Transverse colon (tissue), 4 donors: ENCODE data around the gene MAP4K4. TPM values are rescaled to one million over a fixed set of nuclear protein-coding genes. Genes with fewer than 3 reads are reported as not detected.

Source experiments
- DNase-seq: peaks from one replicate; pipeline ENCODE4 v3.0.0-alpha.2; 2019
- H3K27ac ChIP-seq, 4 donors: fragments of 200-600 bp; sonication (generic); 2 replicates each; pipeline ENCODE4 v1.5.1; 2016 to 2018; ENCODE audit warnings: inconsistent platforms in 4 of 4
- H3K27me3 ChIP-seq: fragments of 200-600 bp; sonication (generic); 2 replicates; pipeline ENCODE4 v1.5.1; 2017; ENCODE audit warnings: inconsistent platforms
- H3K36me3 ChIP-seq, 4 donors: fragments of 200-600 bp; sonication (generic); 2 replicates each; pipeline ENCODE4 v1.5.1; 2017 to 2019; ENCODE audit warnings: inconsistent platforms in 4 of 4
- H3K4me1 ChIP-seq, 4 donors: fragments of 200-600 bp; sonication (generic); 2 replicates each; pipeline ENCODE4 v1.5.1; 2017 to 2020; ENCODE audit warnings: inconsistent platforms in 4 of 4
- H3K4me3 ChIP-seq, 4 donors: fragments of 200-600 bp; sonication (generic); 1 replicate in 1 of 4; 2 replicates in 3 of 4; pipeline versions ENCODE4 v1.5.1 to v1.6.1; 2017 to 2019; ENCODE audit warnings: inconsistent platforms in 4 of 4
- H3K9me3 ChIP-seq, 2 donors: fragments of 200-600 bp; sonication (generic); 2 replicates each; pipeline ENCODE4 v1.5.1; 2017 to 2019; ENCODE audit warnings: inconsistent platforms in 2 of 2
- EP300 ChIP-seq: sonication (generic); formaldehyde crosslinking; IDR thresholded peaks from one replicate; pipeline ENCODE4 v1.6.1; 2017; ENCODE audit warnings: antibody characterized with exemption, low read depth
- POLR2A ChIP-seq: fragments of 450-650 bp; IDR thresholded peaks from one replicate; pipeline ENCODE4 v1.6.1; 2016; ENCODE audit warnings: antibody characterized with exemption, mild to moderate bottlenecking, moderate library complexity
- POLR2AphosphoS5 ChIP-seq, 3 donors: sonication (generic); formaldehyde crosslinking; IDR thresholded peaks; one replicate each; pipeline ENCODE4 v1.6.1; 2016; ENCODE audit warnings: antibody characterized with exemption in 3 of 3
- WGBS, 2 donors: methylation state at CpG; one replicate each; pipeline ENCODE4 v1.1.5; 2018; ENCODE audit warnings: low coverage in 1 of 2; 5-methylcytosine and 5-hydroxymethylcytosine counted together
- in situ Hi-C, 4 donors: fragments of 200-750 bp; cut with MboI; loops; one replicate each; pipeline versions ENCODE4 v1.15.0 to v1.15.1; 2017; ENCODE audit warnings: low sequenced_read_pairs in 3 of 4, low pct_ligation_motif_present in 1 of 4, low pct_unique_long_range_greater_than_20kb in 1 of 4
- intact Hi-C: fragments of 100-400 bp; cut with DNase I; formaldehyde crosslinking; loops from one replicate; pipeline ENCODE4 v1.15.1; 2023; ENCODE audit warnings: low total_unique reads
- total RNA-seq, 4 donors: library from RNA; depleted of rRNA; stranded (reverse); fragments of >200 nt; gene quantifications; one replicate each; pipeline ENCODE4 v1.1.0, GENCODE V29; 2016
- TF ChIP-seq, protein P1 (sequence below), 5 experiments: fragments of 200-600 bp in 3 of 5; fragments of 450-650 bp in 2 of 5; sonication (generic) in 3 of 5; IDR thresholded peaks; 1 replicate in 2 of 5; 2 replicates in 3 of 5; pipeline ENCODE4 v1.5.1; 2016 to 2017; ENCODE audit warnings: antibody characterized with exemption in 5 of 5, inconsistent platforms in 3 of 5, mild to moderate bottlenecking in 2 of 5, moderate library complexity in 1 of 5

The MAP4K4 gene
- total RNA-seq, 4 donors from 2014 or later: 20.3 to 42.3 (median 29.6) TPM

DNA sequence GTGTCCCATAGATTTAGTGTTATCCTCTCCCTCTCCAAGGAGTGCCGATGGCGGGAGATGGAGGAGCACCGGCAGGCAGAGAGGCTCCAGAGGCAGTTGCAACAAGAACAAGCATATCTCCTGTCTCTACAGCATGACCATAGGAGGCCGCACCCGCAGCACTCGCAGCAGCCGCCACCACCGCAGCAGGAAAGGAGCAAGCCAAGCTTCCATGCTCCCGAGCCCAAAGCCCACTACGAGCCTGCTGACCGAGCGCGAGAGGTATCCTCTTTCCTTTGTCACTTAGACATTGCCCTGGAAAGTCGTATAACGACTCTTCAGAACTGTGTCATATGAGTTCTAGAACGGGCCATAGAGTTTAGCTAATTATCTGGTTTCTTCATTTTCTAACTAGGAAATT lies 162.1 kb downstream of the MAP4K4 start:
- Histone ChIP-seq H3K9me3 (no peaks in the 10 kb centered on the region), H3K27ac (no peak overlapping the region), H3K4me1 (peaks cover 0 to 2% (median under 1%) of the 10 kb centered on the region in 4 donors), H3K36me3 (peaks cover 0 to 24% (median 4%) of the 10 kb centered on the region in 4 donors), H3K27me3 (no peaks in the 10 kb centered on the region), H3K4me3 (no peak overlapping the region)
- in situ Hi-C loops: no loop called here
- DNase-seq: no peak
- intact Hi-C loops: no loop called here
- WGBS, 2 donors: 92 to 99% methylated on average over 6 to 16 of the region's 16 CpGs
- no peak for TF ChIP-seq EP300
- TF ChIP-seq POLR2AphosphoS5 (IDR thresholded peaks at IDR 0.05): no peak
- TF ChIP-seq, protein P1, sequence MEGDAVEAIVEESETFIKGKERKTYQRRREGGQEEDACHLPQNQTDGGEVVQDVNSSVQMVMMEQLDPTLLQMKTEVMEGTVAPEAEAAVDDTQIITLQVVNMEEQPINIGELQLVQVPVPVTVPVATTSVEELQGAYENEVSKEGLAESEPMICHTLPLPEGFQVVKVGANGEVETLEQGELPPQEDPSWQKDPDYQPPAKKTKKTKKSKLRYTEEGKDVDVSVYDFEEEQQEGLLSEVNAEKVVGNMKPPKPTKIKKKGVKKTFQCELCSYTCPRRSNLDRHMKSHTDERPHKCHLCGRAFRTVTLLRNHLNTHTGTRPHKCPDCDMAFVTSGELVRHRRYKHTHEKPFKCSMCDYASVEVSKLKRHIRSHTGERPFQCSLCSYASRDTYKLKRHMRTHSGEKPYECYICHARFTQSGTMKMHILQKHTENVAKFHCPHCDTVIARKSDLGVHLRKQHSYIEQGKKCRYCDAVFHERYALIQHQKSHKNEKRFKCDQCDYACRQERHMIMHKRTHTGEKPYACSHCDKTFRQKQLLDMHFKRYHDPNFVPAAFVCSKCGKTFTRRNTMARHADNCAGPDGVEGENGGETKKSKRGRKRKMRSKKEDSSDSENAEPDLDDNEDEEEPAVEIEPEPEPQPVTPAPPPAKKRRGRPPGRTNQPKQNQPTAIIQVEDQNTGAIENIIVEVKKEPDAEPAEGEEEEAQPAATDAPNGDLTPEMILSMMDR (IDR thresholded peaks at IDR 0.05): no peak
- no peak for TF ChIP-seq POLR2A

DNA sequence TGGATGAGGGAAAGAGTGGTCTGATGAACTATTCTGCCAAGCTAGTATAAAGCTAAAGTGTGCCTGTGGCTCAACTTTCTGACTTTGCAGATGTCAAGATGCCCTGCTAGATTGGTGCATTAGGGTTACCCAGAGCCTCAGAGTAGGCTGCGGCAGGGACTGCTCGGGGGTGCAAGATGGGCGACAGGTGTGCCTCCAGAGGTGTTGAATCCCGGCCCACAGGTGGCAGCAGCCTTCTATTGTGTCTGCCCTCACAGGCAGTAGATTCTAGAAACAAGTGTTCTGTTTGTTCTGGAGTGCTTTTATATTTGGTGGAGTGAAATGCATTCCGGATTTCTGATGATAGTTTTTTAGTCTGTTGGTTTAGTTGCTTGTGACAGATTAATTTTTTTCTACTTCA lies 162.7 kb downstream of the MAP4K4 start:
- Histone ChIP-seq H3K27ac (no peak overlapping the region), H3K4me1 (no peaks in the 10 kb centered on the region), H3K27me3 (no peaks in the 10 kb centered on the region), H3K9me3 (no peaks in the 10 kb centered on the region), H3K4me3 (no peak overlapping the region), H3K36me3 (peaks cover 0 to 29% (median 4%) of the 10 kb centered on the region in 4 donors)
- WGBS, 2 donors: 71 to 80% methylated on average over 1 to 5 of the region's 5 CpGs
- TF ChIP-seq EP300 (no peak), POLR2A (no peak)
- TF ChIP-seq, protein P1 (IDR thresholded peaks at IDR 0.05): no peak
- in situ Hi-C loops: no loop called here
- intact Hi-C loops: no loop called here
- no peak for DNase-seq

DNA sequence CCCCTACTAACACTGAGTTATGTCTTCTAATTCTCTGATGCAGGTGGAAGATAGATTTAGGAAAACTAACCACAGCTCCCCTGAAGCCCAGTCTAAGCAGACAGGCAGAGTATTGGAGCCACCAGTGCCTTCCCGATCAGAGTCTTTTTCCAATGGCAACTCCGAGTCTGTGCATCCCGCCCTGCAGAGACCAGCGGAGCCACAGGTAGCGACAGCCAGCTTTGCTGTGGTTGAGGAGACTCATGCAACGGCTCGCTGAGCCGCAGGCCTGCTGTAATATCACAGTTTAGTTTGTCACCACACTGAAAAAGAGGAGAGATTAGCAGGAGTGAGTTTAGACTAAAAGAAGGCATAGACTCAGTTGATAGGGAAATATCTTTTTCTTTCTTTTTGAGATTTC lies 163.3 kb downstream of the MAP4K4 start:
- Histone ChIP-seq H3K4me3 (no peak overlapping the region), H3K4me1 (no peaks in the 10 kb centered on the region), H3K27ac (no peak overlapping the region), H3K36me3 (peaks cover 0 to 34% (median 4%) of the 10 kb centered on the region in 4 donors), H3K9me3 (no peaks in the 10 kb centered on the region), H3K27me3 (no peaks in the 10 kb centered on the region)
- TF ChIP-seq, protein P1 (IDR thresholded peaks at IDR 0.05): no peak
- TF ChIP-seq EP300 (no peak), POLR2A (no peak), POLR2AphosphoS5 (IDR thresholded peaks at IDR 0.05) (no peak)
- WGBS, 2 donors: 91% methylated on average over 8 of the region's 8 CpGs; no CpG with 5 or more reads in 1 of the 2 donors
- intact Hi-C loops: no loop called here
- no peak for DNase-seq
- in situ Hi-C loops: no loop called here

- H3K27ac ChIP-seq: no peak overlapping the region
- DNase-seq: no peak
- no peaks in the 10 kb centered on the region for H3K27me3 ChIP-seq
- intact Hi-C loops: no loop called here
- WGBS, 2 donors: 93 to 100% methylated on average over 4 of the region's 4 CpGs
- in situ Hi-C loops: no loop called here
- peaks cover 0 to 34% (median 4%) of the 10 kb centered on the region in 4 donors for H3K36me3 ChIP-seq
- no peak overlapping the region for H3K4me3 ChIP-seq
- H3K9me3 ChIP-seq: no peaks in the 10 kb centered on the region
- TF ChIP-seq EP300 (no peak), POLR2A (no peak), POLR2AphosphoS5 (IDR thresholded peaks at IDR 0.05) (no peak)
- TF ChIP-seq, protein P1 (IDR thresholded peaks at IDR 0.05): no peak
- no peaks in the 10 kb centered on the region for H3K4me1 ChIP-seq
These were observed 163.9 kb downstream of the MAP4K4 start for GRCh38 chr2:101861382-101861781.
